HG03045 (cell line): Measurements from ENCODE around the gene GRK1.

Experiments used
- ATAC-seq: cut with Tn5 transposase; IDR thresholded peaks from one replicate; pipeline ENCODE4 v1.9.1; 2021; ENCODE audit warnings: mild to moderate bottlenecking, moderate library complexity; ENCODE audit not compliant: unreplicated experiment

The GRK1 gene

GRCh38 chr13:113726961-113727411 lies 60.0 kb downstream of the GRK1 start:
- no peak for ATAC-seq

- no peak for ATAC-seq
Measured at GRCh38 chr13:113728571-113729054, 61.6 kb downstream of the GRK1 start.

DNA sequence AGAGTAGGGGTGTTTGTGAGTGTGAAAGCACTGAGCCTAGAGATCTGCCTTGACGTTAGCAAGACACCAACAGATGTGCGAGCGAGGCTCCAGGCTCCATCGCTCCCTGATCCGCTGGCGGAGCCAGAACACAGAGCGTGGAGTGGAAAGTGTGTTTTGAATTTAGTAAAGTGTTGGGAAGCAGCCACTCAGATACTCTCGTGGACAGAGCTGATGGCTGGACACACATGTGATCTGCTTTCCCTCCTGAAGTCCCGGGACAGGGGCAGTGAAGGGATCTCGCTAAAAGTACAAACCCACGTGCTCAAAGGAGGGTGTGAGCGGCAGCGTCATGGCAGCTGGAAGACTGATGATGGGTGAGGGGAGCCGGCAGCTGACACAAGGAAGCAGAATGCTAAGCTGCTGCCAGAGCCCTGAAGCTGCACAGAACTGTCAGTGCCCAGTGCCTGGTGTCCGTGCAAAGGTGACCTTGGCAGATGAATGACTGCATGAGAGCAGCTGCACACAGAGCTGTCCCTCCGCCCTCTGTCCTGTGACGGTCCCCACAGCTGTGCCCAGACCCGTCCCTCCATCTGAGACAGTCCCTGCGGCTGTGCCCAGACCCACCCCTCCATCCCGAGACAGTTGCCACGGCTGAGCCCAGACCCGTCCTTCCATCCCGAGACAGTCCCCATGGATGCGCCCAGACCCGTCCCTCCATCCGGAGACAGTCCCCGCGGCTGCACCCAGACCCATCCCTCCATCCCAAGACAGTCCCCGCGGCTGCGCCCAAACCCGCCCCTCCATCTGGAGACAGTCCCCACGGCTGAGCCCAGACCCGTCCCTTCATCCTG lies 62.4 kb downstream of the GRK1 start:
- ATAC-seq = no peak

DNA sequence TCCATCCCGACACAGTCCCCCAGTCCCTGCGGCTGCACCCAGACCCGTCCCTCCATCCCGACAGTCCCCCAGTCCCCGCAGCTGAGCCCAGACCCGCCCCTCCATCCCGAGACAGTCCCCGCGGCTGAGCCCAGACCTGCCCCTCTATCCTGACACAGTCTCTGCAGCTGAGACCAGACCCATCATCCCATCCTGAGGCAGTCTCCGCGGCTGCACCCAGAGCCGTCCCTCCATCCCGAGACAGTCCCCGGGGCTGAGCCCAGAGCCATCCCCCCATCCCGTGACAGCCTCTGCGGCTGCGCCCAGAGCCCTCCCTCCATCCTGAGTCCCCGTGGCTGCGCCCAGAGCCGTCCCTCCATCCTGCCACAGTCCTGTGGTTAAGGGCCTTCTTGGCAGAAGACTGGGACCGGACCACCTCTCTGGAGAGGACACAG lies 63.3 kb downstream of the GRK1 start:
- no peak for ATAC-seq

DNA sequence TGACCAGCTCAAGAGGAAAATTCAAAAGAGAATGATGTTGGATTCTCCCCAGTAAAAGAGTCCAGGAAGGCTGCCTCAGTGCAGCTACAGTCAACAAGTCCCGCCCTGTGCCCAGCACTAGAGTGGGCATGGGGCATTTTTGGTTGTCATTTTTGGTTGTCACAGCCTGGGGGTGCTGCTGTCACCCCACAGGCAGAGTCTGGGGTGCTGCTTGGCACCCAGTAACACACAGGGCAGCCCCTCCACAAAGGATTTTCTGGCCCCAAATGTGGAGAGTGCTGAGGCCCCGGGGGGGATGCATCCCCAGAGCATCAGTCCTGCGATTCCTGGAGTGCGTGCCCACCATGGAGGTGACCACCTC lies 63.8 kb downstream of the GRK1 start:
- no peak for ATAC-seq

DNA sequence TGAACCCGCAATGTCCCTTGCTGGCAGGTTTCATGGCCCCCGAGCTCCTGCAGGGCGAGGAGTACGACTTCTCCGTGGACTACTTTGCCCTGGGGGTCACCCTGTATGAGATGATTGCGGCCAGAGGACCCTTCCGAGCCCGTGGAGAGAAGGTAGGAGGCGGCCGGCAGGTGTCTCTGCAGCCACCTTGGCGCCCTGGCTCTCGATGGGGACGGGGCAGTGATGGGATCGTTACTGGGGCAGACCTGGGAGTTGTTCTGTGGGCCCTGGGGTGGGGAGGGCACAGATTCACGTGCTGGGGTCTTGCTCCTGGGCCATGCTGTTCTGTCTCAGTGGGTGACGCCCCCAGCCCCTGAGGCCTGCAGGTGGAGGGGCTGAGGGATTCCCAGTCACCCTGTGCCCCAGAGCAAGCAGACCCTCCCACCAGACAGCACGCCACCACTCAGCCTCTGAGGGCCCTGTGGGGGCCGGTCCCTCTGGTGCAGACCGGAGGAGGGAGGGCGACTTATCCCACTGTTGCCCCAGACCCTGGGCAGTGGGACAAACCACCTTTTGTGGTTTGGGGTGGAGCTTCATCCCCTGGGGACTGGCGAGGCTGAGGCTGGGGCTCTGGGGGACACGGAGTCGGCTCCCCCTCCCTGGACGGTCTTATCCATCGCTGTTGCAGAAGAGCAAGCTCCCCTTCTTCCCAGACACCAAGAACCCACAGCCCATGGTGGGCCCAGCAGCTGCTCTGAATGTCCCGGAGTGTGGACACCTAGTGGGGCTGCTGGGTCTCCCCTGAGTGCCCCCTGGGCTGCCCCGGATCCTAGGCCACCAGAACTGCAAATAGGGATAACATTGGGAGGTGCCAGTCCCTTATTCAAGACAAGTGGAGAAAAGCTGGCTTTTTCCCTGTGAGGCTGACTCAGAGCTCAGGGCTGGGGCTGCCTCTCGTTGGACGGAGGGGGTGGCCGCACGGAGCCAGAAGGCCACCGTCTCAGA lies 64.5 kb downstream of the GRK1 start:
- no peak for ATAC-seq

DNA sequence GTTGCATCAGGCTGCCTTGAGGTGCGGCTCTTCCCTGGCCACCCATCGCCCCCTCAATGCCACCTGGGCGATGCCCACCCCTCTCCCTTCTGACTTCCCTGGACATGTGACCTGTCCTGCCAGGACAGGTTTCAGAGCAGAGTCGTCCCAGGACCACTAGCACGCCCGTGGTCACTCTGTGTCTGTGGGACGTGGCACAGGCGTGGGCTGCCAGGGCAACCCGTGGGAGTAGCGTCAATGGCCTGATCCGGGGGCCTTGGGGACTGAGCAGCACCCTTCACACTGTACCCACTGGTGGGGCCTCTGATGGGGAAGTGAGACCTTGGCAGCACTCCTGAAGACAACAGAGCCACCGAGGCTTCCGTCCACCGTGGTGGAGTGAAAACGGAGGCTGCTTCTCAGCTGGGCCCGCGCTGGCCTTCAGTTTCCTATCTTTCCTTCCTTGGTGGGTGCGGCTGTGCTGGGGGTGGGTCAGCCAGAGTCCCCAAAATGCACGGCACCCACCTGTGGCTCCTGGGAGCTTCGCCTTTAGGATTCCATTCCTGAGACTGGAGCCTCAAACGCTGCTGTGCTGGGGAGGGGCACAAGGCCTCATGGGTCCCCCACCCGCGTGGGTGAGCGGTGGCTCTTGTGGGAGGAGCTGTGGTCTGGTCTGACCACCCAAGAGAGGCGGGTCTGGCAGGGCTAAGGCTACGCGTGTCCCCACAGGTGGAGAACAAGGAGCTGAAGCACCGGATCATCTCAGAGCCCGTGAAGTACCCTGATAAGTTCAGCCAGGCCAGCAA lies 65.3 kb downstream of the GRK1 start:
- ATAC-seq = no peak

GRCh38 chr13:113732961-113733950 lies 66.2 kb downstream of the GRK1 start:
- ATAC-seq = no peak

DNA sequence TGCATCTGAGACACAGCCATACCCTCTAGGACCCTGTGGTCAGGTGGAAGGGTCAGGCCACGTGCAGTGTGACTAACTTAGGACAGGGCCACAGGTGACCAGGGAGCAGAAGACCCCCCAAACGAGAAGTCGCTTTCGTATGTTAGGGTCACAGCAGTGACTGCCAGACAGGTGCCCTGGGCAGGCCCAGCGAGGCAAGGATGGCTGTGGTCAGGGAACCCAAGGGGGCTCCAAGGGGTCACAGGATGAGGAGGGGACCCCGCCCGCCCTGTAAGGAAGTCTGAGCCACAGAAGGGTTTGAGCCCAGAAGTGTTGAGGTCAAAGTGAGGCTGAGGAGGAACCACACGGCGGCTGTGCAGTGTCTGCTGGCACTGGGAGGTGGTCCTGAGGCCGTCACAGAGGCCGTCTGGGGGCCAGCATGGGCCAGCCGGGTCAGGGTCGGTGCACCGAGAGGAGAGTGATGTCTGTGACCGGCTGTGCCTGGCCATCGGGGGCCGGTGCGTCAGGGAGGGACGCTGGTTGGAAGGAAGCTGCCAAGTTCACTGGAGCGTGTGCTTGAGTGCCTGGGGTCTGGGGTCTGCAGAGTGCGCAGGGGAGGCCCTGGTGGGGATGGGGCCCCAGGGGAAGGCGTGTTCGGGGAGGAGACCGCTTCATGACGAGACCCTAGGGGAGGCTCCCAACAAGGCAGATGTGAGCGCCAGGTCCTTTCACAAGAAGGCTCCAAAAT lies 67.2 kb downstream of the GRK1 start:
- ATAC-seq = no peak

- no peak for ATAC-seq
Measured at GRCh38 chr13:113734826-113735125, 67.8 kb downstream of the GRK1 start.

GRCh38 chr13:113735194-113735593 lies 68.2 kb downstream of the GRK1 start:
- no peak for ATAC-seq

GRCh38 chr13:113735750-113736149 lies 68.7 kb downstream of the GRK1 start:
- no peak for ATAC-seq

GRCh38 chr13:113736258-113736731 lies 69.3 kb downstream of the GRK1 start:
- no peak for ATAC-seq

DNA sequence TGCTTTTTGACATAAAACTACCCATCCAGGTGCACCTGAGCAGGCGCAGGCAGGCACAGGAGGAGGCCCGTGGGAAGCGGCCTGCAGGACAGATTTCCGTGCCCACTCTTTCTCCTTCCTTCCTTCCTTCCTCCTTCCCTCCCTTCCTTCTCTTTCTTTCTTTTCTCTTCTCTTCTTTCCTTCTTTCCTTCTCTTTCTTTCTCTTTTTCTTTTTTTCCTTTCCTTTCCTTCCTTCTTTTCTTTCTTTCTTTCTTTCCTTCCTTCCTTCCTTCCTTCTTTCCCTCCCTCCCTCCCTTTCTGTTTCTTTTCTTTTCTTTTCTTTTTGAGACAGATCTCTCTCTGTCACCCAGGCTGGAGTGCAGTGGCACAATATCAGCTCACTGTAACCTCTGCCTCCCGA lies 70.8 kb downstream of the GRK1 start:
- no peak for ATAC-seq

DNA sequence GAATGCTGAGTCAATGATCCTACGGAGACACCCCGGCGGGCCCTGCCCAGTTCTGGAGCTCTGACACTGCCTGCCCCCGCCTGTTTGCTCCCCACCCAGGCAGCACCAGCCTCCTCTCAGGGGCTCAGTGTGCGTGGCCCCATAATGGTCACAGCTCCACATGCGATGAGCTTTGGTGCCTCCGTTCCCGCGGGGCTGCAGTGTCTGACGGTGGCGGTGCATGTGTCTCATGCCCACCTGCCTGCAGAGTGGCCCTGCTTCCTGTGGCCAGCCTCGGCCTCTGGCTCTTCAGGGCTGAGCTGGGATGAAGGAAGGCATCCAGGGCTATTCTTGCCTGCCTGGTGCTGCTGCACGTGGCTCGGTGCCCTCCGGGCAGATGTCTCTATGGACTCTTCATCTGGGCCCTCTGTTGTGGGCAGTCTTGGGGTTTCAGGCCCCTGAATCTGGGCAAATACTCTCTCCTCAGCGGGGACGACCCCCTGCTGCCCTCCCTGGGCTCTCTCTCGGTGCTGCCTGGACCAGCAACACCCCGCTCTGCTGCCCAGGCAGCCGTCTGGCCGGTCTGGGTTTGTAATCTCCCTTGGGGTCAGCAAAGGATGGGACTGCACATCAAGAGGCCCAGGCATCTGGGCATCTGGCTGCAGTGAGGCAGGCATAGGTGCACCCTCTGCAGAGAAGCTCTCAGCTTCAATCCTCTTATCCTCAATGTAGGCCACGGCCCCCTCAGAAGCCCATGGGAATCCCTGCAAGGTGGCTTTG lies 72.7 kb downstream of the GRK1 start:
- ATAC-seq = no peak

DNA sequence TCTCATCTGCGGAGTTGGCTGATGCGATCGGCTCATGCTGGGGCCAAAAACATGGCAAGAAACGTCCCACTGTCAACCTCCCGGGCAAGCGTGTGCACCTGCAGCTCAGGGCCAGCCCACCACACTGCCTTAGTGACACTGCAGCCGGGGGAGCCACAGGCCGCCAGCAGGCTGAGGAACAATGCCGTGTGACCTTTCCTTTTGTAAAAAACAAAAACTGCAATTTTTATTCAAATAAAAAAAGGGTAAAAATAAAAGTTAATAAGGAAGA lies 73.2 kb downstream of the GRK1 start:
- no peak for ATAC-seq

- ATAC-seq = no peak
Measured at GRCh38 chr13:113740661-113741060, 73.6 kb downstream of the GRK1 start.

GRCh38 chr13:113741191-113741668 lies 74.2 kb downstream of the GRK1 start:
- no peak for ATAC-seq
